Spleen (tissue), 11 donors: ENCODE results near the gene CUL1. TPM values are rescaled to one million over a fixed set of nuclear protein-coding genes. Genes with fewer than 3 reads are reported as not detected.

Experiments used
- DNase-seq: peaks from one replicate; pipeline ENCODE4 v3.0.0-alpha.2; 2020
- H3K27ac ChIP-seq, 8 donors: fragments of 200-600 bp; sonication (generic) in 7 of 8; 1 replicate in 4 of 8; 2 replicates in 4 of 8; pipeline versions ENCODE4 v1.5.0 to v1.8.0; 2016 to 2021; ENCODE audit warnings: inconsistent platforms in 4 of 8, mild to moderate bottlenecking in 4 of 8, moderate library complexity in 1 of 8
- H3K27me3 ChIP-seq, 7 donors: fragments of 200-600 bp; sonication (generic) in 6 of 7; replicated peaks in 1 of 7; 1 replicate in 4 of 7; 2 replicates in 3 of 7; pipeline versions ENCODE4 v1.5.0 to v1.8.0; 2016 to 2021; ENCODE audit warnings: inconsistent platforms in 3 of 7, mild to moderate bottlenecking in 1 of 7
- H3K36me3 ChIP-seq, 6 donors: fragments of 200-600 bp; sonication (generic) in 5 of 6; 1 replicate in 4 of 6; 2 replicates in 2 of 6; pipeline versions ENCODE4 v1.5.0 to v1.8.0; 2016 to 2021; ENCODE audit warnings: inconsistent platforms in 2 of 6
- H3K4me1 ChIP-seq, 6 donors: fragments of 200-600 bp; sonication (generic) in 5 of 6; 1 replicate in 3 of 6; 2 replicates in 3 of 6; pipeline versions ENCODE4 v1.5.0 to v1.8.0; 2016 to 2021; ENCODE audit warnings: inconsistent platforms in 3 of 6
- H3K4me3 ChIP-seq, 8 donors: fragments of 200-600 bp; sonication (generic) in 7 of 8; 1 replicate in 4 of 8; 2 replicates in 4 of 8; pipeline versions ENCODE4 v1.5.0 to v1.8.0; 2016 to 2021; ENCODE audit warnings: inconsistent platforms in 4 of 8, mild to moderate bottlenecking in 4 of 8, moderate library complexity in 2 of 8
- H3K9me3 ChIP-seq, 8 donors: fragments of 200-600 bp; sonication (generic) in 7 of 8; 1 replicate in 4 of 8; 2 replicates in 4 of 8; pipeline versions ENCODE4 v1.5.0 to v1.8.0; 2016 to 2021; ENCODE audit warnings: inconsistent platforms in 4 of 8
- POLR2A ChIP-seq, 3 donors: fragments of 450-650 bp; IDR thresholded peaks; one replicate each; pipeline ENCODE4 v1.5.1; 2017; ENCODE audit warnings: antibody characterized with exemption in 3 of 3, mild to moderate bottlenecking in 1 of 3
- POLR2AphosphoS5 ChIP-seq, 3 donors: sonication (generic); formaldehyde crosslinking; IDR thresholded peaks; one replicate each; pipeline ENCODE4 v1.5.1; 2017; ENCODE audit warnings: antibody characterized with exemption in 3 of 3
- WGBS, 5 donors: extraction: QIAGEN DNeasy Blood & Tissue Kit in 3 of 5; methylation state at CpG; one replicate each; pipeline versions ENCODE4 v1.1.5 to v1.1.7; 2013 to 2018; 5-methylcytosine and 5-hydroxymethylcytosine counted together
- intact Hi-C: fragments of 100-400 bp; cut with DNase I; formaldehyde crosslinking; loops from one replicate; pipeline ENCODE4 v1.15.0; 2023; ENCODE audit warnings: low total_unique reads
- polyA plus RNA-seq, 3 donors: library from polyadenylated mRNA; stranded (reverse); fragments of 200-250 nt; gene quantifications; one replicate each; pipeline ENCODE4 v1.2.1, GENCODE V29; 2013
- total RNA-seq, 7 donors: library from RNA; depleted of rRNA in 3 of 7; stranded (reverse); fragments of >200 nt in 3 of 7; fragmentation: NEBNext Ultra II Directional in 4 of 7; extraction: Animal tissue kit (Norgen Biotek cat#: 25700) in 4 of 7; gene quantifications; one replicate each; pipeline versions ENCODE4 v1.1.0 to v1.2.1, GENCODE V29; 2016 to 2021
- TF ChIP-seq, protein P1 (sequence below), 11 experiments: fragments of 200-600 bp in 7 of 11; fragments of 450-650 bp in 4 of 11; sonication (generic) in 4 of 11; IDR thresholded peaks in 8 of 11; conservative IDR thresholded peaks in 3 of 11; 1 replicate in 7 of 11; 2 replicates in 4 of 11; pipeline versions ENCODE4 v1.4.0 to v1.8.0; 2016 to 2021; ENCODE audit warnings: antibody characterized with exemption in 11 of 11, inconsistent platforms in 4 of 11, mild to moderate bottlenecking in 1 of 11
- donor health status: healthy with polysubstance abuse.
- donor health status: DM: no; HTN: no; CAD: no; lungs with moderate emphysema.
- donor health status: DM: no; HTN: no; CAD: no.
- donor health status: Bipolar disorder and iron deficiency.
- donor health status: healthy.
- donor health status: DM: no; HTN: no; CAD: no.
- donor health status: DM: yes; HTN: yes; CAD: no.

Gene CUL1
- total and polyA plus RNA-seq, 10 donors = 19.8 to 54.6 (median 42.7) TPM

DNA sequence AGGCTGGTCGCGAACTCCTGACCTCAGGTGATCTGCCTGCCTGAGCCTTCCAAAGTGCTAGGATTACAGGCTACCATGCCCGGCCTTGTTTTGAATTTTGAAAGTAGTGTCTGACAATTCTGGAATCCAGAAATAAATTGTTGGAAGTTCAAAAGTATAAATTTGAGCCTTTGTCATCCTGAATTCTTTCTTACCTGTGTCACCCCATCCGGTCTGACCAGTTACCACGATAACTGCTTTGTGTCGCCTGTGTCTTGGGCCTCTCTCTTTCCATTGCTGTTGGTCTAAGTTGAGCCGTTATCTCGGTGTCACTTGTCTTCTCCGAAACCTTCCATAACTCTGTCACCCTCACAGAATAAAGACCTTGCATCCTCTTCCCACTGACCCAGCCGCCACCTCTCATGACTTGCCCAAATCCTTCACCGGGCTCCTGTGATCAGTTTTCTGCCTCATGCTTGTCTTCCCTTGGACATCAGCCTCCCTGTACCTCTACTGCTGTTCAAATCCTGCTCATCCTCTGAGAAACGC, 18.6 kb downstream of the CUL1 start:
- no peaks in the 10 kb centered on the region for H3K27me3 ChIP-seq
- H3K9me3 ChIP-seq = no peaks in the 10 kb centered on the region
- intact Hi-C loops = no loop called here
- WGBS, 5 donors = 93 to 97% (median 94%) methylated on average over 12 of the region's 12 CpGs
- no peak for DNase-seq
- no peak overlapping the region for H3K4me3 ChIP-seq
- H3K36me3 ChIP-seq = no peaks in the 10 kb centered on the region
- TF ChIP-seq POLR2AphosphoS5 (IDR thresholded peaks at IDR 0.05) (no peak), POLR2A (IDR thresholded peaks at IDR 0.05) (no peak)
- TF ChIP-seq, protein P1, sequence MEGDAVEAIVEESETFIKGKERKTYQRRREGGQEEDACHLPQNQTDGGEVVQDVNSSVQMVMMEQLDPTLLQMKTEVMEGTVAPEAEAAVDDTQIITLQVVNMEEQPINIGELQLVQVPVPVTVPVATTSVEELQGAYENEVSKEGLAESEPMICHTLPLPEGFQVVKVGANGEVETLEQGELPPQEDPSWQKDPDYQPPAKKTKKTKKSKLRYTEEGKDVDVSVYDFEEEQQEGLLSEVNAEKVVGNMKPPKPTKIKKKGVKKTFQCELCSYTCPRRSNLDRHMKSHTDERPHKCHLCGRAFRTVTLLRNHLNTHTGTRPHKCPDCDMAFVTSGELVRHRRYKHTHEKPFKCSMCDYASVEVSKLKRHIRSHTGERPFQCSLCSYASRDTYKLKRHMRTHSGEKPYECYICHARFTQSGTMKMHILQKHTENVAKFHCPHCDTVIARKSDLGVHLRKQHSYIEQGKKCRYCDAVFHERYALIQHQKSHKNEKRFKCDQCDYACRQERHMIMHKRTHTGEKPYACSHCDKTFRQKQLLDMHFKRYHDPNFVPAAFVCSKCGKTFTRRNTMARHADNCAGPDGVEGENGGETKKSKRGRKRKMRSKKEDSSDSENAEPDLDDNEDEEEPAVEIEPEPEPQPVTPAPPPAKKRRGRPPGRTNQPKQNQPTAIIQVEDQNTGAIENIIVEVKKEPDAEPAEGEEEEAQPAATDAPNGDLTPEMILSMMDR (IDR thresholded peaks at IDR 0.05 in 8 of 11, conservative IDR thresholded peaks at IDR 0.05 in 3 of 11) = no peak
- no peak overlapping the region for H3K27ac ChIP-seq
- H3K4me1 ChIP-seq = peaks cover 7 to 100% (median 77%) of the 10 kb centered on the region in 6 donors

DNA sequence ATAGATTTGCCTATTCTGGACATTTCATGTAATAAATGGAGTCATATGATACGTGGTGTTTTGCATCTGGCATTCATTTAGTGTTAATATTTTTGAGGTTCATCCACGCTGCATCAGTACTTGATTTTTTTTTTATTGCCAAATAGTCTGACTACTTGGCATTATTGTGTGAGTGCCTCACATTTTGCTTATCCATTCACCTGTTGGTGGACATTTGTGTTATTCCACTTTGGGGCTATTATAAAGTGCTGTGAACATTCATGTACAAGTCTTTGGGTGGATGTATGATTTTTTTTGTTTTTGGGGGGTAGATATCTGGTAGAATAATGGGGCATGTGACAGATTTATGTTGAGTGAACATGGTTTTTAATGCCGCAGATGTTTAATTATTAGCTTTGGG, 19.7 kb downstream of the CUL1 start:
- H3K27ac ChIP-seq = no peak overlapping the region
- H3K36me3 ChIP-seq = no peaks in the 10 kb centered on the region
- H3K27me3 ChIP-seq = no peaks in the 10 kb centered on the region
- 91 to 98% (median 95%) methylated on average over 3 of the region's 3 CpGs for WGBS, 5 donors
- peaks cover 0 to 100% (median 77%) of the 10 kb centered on the region in 6 donors for H3K4me1 ChIP-seq
- H3K9me3 ChIP-seq = no peaks in the 10 kb centered on the region
- no peak for DNase-seq
- intact Hi-C loops = no loop called here
- H3K4me3 ChIP-seq = no peak overlapping the region
- TF ChIP-seq POLR2AphosphoS5 (IDR thresholded peaks at IDR 0.05) (no peak), POLR2A (IDR thresholded peaks at IDR 0.05) (no peak)
- TF ChIP-seq, protein P1 (IDR thresholded peaks at IDR 0.05 in 8 of 11, conservative IDR thresholded peaks at IDR 0.05 in 3 of 11) = no peak

DNA sequence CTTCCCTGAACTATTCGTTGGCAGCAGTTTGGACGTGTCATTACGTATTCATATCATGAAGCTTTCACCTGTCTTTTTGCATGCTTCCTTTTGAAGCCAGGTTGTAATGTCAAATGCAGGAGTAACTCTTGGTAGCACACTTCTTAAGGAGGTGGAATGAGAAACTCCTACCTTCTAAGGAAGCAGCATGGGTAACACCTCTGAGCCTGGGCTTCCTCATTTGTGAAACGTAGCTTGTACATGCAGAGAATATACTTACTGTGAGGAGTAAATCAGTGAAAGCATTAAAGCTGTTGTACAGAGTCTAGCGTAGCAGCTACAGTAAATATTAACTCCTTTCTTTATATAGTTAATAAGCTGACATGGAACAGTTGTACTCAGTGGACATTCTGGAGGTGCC, 21.1 kb downstream of the CUL1 start:
- Histone ChIP-seq H3K36me3 (no peaks in the 10 kb centered on the region), H3K4me1 (peaks cover 0 to 100% (median 69%) of the 10 kb centered on the region in 6 donors), H3K27me3 (no peaks in the 10 kb centered on the region), H3K9me3 (no peaks in the 10 kb centered on the region), H3K27ac (no peak overlapping the region), H3K4me3 (no peak overlapping the region)
- intact Hi-C loops = no loop called here
- no peak for DNase-seq
- WGBS, 5 donors = 65 to 74% (median 73%) methylated on average over 5 of the region's 5 CpGs
- TF ChIP-seq, protein P1 (IDR thresholded peaks at IDR 0.05 in 8 of 11, conservative IDR thresholded peaks at IDR 0.05 in 3 of 11) = no peak
- no peak for TF ChIP-seq POLR2AphosphoS5 (IDR thresholded peaks at IDR 0.05)
- no peak for TF ChIP-seq POLR2A (IDR thresholded peaks at IDR 0.05)

- WGBS, 5 donors = 69 to 85% (median 81%) methylated on average over 5 of the region's 5 CpGs
- Histone ChIP-seq H3K4me3 (no peak overlapping the region), H3K27ac (no peak overlapping the region), H3K4me1 (peaks cover 0 to 100% (median 67%) of the 10 kb centered on the region in 6 donors), H3K27me3 (no peaks in the 10 kb centered on the region), H3K36me3 (no peaks in the 10 kb centered on the region), H3K9me3 (no peaks in the 10 kb centered on the region)
- intact Hi-C loops = no loop called here
- TF ChIP-seq POLR2AphosphoS5 (IDR thresholded peaks at IDR 0.05) (no peak), POLR2A (IDR thresholded peaks at IDR 0.05) (no peak)
- TF ChIP-seq, protein P1 (IDR thresholded peaks at IDR 0.05 in 8 of 11, conservative IDR thresholded peaks at IDR 0.05 in 3 of 11) = no peak
- DNase-seq = no peak
Observed at GRCh38 chr7:148720472-148720871, 21.8 kb downstream of the CUL1 start.
